Measurements from ENCODE around the gene EEF2.
"Not testable (repeated sequence)": the region's sequence is repeated elsewhere in the genome, so short reads cannot be mapped to it uniquely, and the experiment has no call there.

EEF2 gene

GRCh38 chr19:3938300-3938950 lies 46.8 kb downstream of the EEF2 start:
- DNase-seq, result not testable (repeated sequence)

DNA sequence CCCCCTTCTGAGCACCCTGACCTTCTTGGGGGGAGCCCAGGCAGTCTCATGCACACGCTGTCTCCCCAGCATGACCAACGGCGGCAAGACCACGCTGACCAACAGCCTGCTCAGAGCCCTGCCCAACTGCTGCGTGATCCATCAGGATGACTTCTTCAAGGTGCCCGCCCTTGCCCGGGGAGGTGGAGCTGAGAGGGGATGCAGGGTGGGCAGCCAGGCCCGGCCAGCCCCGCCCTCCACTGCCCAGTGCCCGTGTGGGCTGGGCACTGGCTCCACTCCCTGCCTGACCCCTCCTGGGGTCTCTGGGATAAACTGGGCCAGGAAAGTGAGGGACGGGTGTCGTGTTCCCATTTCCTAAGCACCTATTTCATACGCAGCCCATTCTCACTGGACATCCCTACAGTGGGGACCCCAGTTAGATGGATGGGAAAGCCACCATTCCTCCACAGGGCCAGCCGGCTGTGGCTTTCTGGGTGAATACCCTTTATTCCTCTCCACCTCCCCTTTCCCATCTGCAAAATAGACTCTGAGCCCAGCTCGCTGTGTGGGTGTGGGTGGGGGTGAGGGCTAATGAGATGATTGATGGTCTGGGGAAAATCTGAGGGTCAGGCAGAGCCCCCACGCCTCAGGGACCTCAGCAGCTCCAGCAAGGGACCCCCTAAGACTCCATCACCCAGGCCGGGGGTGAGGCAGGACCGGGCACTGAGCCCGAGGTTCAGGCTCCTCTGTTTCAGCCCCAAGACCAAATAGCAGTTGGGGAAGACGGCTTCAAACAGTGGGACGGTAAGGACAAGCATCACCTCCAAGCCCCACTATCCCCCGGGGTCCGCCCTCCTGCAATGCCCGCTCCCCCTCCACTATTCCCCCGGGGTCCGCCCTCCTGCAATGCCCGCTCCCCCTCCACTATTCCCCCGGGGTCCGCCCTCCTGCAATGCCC lies 48.5 kb downstream of the EEF2 start:
- DNase-seq, result no peak

GRCh38 chr19:3932931-3933810 lies 52.1 kb downstream of the EEF2 start, which contains the start of gene NMRK2:
TSS of gene NMRK2 (plus strand) at chr19:3933069. CDS start at chr19:3933672, 603 bp downstream.
- DNase-seq, result no peak

DNA sequence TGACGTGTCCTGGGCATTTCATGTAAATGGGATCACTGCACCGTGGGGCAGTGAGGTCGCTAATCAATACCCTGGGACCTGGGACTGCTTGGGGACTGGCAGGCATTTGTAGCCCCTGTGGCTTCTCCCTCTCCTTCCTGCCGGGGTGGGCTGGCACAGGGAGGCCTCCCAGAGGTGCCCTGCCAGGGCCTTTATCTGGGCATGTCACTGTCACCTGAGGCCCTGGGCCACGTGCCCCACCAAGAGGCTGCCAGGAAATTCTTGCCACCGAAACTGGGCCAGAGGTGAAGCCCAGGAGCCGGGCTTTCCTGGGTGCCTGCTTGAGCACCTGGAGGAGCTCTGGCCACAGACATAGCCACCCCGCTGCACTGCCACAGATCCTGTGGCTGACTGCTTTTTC lies 54.2 kb downstream of the EEF2 start:
- no peak for DNase-seq

Data from NCI-H526 treated with DMSO at 0.1 percent for 48 hours (cell line).